Stimulated activated CD8-positive, alpha-beta memory T cell treated with anti-CD3 and anti-CD28 coated beads, Interleukin-15, amount 100 ng/mL, for 1 hour (primary cell): ENCODE measurements around the gene SDK2.

Source experiments
- DNase-seq: peaks from one replicate; pipeline ENCODE4 v3.0.0-alpha.2; 2020; ENCODE audit warnings: low read depth

SDK2 gene

DNA sequence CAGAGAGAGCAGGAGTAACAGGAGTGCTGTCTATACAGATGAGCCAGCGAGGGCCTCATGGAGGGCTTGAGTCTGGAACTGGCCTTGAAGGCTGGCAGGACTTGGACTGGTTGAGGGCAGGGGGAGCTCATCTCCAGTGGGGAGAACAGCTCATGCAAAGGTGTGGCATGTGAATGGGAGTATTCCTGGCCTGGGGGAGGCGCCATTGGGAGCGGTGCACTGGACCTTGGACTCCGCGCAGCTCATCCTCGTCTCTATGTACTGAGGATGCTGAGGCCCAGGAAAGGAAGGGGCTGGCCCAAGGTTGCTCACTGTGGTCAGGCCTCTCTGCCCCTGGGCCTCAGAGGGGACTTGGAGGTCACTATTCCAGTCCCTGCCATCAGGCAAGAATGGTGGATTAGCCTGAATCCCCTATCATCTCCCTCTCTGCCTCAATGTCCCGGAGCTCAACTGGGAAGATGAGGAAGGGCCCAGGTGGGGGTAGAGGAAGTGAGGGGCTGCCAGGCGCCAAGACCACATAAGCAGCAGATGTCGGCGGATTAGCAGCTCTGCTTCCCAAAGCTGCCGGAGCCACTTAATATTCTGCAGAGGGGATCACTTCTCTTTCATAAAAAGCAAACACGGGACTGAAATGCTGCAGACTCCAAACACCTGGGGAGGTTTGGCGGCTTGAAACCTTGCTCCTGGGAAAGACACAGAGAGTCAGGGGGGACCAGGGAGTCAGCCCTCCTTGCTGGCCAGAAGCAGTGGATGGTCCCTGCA, 88.9 kb downstream of the SDK2 start:
- DNase-seq = no peak

DNA sequence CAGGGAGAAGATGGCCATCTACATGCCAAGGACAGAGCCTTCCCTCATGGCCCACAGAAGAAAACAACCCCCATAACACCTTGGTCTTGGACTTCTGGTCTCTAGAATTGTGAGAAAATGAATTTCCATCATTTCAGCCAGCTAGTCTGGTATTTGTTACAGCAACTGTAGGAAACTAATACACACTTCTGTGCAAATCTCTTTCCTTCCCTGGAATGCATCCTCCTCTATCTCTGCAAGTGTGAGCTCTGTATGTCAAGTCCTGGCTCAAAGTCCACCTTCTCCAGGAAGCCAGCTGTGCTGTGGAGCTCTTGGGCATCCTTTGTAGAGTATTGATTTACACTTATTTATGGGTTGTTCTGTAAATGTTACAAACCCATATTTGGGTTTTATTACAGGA, 89.7 kb downstream of the SDK2 start:
- DNase-seq = no peak

DNA sequence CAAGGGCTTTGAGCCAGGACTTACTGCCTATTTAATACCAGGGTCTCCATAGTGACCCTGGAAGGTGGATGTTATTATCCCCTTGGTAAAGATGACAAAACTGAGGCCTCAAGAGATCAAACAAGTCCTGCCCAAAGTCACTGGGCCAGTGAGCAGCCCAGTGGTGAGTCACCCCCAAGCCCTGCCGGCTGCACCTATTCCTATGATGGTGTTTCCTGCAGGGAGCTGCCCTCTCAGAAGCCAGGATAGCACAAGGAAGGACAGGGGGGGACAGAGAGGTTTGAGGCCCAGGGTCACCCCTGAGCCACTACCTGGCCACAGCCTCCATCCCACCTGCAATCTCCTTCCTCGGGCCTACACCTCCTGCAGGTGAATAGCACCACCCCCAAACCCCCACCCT, 90.9 kb downstream of the SDK2 start:
- DNase-seq = no peak

DNA sequence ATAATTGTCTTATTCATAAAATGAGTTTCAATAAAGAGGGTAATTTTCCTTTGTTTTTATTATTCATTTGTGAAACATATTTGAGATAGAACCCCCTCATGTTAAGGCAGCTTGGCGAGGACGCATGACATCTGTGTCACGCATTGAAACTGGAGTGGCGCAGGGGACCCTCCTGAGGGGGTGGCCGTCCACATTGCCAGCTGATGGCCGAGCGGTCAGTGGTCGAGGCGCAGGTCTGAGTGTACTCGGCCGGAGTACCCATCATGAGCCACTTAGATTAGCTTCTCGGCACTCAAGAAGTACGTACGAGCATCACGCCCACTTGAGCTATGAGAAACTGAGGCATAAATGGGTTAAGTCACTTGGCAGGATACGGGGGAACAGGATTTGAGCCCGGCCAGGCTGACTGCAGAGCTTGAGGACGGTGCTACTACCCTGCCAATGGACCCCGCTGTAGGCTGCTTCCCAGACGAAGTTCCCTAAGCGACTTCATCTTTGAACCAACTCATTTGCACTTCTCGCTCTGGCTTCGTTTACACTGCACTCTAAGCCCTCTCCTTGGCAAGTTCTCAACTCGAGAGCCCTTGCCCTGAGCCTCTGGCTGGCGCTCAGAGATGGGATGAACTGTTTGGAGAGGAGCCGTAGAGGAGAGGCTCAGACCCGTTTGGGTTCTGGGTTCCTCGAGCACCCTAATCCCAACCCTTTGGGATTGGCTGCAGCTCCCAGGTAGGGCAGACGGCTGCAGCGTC, 91.8 kb downstream of the SDK2 start:
- DNase-seq = no peak

DNA sequence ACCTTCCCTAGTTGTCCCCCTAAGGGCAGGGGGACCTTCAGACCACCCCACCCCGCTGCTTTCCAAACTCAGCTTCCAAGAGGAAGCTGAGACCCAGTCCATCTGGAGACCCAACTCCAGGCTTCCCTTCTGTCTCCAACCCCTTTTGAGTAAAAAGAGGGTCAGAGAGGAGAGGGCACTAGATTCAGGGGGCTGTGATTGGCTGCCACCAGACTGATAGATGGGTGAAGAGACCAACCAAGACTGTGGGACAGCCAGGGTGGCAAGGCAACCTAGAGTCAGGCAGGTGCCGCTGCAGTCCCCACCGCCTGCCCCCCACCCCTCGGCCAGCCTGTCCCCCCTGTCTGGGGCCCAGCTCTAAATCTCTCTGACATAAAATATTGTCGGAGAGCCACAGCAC, 92.5 kb downstream of the SDK2 start:
- no peak for DNase-seq

DNA sequence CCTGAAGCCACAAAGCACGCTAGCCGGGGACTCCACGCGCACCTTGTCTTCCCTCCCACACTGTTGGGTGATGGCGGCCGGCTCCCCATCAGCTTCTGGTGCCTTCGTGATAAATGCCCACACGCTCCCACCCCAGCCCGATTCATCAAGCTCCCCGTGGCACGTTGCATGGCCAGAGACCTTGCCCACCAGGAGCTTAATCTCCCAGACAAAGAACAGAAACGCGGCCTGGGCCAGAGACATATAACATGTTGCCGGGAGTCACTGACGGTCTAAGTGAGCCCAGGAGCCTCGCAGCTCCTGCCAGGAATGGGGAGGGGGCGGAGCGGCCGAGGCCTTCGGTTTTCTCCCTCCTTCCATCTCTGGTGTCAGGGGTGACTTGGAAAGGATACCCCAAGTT, 93.1 kb downstream of the SDK2 start:
- no peak for DNase-seq

DNA sequence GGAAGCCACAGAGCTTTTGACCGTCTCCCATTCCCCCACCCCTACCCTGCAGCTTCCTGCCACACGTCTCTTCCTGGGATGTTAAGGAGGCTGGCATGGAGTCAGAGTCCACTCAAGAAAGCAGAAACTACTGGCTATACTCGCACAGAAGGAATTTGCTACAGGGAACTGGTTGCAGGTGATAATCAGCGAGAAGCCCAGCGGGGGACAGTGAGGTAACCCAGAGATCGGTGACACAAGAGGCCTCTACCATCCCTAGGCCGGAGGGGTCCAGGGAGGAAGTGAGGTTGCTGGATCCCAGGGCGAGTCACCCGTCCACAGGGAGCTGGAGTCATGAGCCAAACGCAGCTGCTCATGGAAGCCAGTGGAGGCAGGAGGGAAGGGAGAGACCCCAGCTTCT, 93.7 kb downstream of the SDK2 start:
- DNase-seq = no peak

DNA sequence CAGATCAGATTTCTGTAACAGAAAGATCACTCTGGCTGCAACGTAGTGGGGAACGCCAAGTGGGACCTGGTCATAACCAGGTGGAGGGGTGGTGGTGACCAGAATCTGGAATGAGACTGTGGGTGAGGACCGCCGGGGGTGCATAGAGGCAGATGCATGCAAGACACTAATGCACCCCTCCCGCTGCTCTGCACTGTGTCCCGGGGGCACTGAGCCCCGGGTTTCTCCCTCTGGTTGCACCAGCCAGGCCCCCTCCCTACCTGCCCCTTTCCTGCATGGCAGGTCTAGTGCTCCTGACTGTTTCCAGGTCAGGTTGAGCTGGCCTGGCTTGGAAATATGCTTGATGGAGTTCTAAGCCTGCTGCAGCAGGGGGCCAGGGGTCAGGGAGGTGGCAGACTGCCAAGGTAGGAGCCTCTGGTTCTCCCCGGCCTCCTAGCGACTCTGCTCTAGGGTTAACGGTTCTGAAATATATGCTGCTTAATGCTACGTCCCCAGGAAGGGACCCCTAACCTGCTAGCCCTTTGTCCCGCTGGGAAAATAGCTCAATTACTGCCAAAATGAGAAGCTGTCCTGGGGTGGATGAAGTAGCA, 94.3 kb downstream of the SDK2 start:
- no peak for DNase-seq

DNA sequence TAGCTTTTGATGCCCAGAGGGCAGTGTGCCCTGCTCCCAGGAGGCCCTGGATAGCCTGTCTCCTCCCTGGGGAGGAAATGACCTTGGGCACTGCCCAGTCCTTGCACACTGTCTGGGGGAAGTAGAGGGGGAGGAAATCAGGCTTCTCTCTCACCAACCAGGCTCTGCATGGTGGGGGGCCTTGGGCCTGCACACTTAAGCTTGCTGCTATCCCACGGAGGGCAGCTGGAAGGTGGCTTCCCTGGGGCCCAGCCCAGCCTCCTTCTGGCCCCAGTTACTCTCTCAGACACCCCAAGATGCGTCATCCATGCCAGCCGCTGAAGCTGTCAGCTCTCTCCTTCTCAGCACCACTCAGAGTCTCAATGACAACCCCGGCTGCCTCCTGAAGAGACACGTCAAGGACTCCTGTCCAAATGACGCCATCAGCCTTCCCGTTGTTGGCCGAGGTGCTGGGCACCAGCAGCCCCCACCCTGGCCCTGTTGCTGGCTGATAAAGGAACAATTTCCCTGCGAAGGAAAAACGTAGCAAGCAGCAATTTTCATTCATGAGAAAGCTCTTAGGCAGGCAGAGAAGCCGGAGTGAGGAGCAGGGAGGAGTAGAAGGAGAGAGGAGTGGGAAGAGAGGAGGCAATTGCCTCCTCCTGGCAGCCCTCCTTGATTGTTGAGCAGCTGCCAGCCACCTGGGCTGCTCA, 95.5 kb downstream of the SDK2 start:
- no peak for DNase-seq

DNA sequence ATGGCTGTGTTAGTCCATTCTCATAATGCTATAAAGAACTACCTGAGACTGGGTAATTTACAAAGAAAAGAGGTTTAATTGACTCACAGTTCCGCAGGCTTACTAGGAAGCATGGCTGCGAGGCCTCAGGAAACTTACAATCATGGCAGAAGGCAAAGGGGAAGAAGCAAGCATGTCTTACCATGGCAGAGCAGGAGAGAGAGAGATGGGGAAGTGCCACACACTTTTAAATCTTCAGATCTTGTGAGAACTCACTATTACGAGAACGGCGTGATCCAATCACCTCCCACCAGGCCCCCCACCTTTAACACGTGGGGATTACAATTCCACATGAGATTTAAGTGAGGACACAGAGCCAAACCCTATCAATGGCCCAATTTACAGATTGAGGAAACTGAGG, 96.5 kb downstream of the SDK2 start:
- no peak for DNase-seq

DNA sequence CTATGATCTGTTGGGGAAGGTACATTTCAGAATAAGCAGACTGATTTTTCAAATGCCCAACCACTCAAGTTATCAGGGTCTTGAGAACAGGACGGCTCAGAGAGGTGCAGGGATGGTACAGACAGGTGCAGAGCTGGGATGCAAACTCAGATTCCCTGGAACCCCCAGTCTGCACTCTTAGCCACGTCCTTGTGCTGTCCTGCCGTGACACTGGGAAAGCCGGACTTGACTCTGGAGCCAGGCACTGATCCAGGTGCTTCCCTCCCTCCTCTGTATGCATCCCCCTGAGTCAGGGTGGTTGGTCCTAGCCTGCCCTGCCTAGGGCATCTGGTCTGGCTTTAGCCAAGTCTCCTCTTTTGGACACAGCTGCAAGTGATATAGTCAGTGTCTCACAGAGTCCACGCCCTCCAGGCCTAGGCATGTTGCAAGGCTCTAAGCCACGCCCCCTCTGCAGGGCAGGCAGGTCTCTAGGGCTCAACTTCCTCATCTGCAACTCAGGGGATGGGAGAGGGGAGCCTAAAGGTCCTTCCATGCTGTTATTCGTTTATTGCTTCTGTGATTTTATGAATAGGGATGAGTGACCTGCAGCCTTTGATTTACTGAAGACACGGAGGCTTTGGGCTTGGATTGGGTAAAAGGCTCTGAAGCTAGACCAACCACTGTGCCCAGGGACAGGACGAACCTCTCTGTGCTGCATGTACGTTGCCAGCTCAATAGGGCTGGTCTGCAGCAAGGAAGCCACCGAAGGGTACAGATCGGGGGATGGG, 97.3 kb downstream of the SDK2 start:
- no peak for DNase-seq

DNA sequence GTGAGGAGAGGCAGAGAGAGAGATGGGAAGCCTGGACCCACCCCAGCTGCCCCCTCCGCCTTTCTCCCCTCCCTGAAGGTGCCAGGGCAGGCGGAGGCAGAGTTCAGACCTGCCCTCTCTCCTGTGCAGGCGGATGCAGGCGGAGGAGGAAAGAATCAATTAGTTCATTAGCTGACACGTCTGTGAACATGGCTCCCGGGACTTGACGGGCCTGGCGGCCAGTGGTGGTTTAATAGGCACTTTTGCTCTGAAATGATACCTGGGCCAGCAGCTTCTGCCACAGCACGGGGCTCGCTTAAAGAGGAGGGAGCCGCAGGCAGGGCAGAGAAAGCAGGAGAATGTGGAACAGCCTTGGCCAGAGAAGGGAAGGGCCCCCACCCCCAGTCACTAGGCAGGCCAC, 98.1 kb downstream of the SDK2 start:
- DNase-seq = no peak

DNA sequence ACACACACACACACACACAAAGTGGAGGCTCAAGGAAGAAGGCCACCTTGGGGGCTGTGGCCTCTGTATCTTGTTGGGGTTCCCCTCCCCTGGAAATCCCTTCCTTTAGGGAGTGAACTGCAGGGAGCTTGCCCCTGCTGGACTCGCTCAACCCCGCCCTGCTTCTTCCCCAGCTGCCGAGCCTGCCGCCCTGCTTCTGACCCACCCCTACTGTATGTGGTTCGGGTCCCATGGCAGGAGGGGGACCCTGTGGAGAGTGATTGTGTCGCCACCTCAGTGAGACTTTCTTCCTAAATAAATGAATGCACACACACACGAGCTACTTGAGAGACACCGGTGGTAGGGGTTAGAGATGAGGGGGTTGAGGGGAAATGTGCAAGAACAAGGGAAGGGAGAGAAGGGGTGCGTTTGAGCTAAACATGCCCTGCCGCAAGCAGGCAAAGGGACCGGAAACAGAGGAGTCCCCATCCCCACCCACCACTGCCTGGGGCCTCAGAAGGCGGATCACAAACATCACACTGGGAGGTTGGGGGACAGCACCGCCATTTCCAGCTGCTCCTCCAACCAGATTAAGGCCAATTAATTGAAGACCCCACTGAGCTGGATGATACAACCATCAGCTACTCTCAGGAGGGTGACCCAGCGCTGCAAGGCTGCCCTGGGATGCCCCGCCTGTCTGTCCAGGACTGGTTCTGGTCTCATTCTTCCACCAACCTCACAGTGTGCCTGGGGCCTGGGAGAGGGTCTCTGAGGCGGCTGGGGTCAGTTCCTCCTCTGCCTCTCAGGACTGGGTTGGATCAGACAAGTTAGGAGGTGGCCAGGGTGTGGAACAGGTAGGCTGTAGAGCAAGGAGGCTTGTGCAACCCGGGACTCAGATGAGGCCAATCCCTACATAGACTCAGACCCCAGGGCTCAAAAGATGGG, 98.9 kb downstream of the SDK2 start:
- DNase-seq = no peak

DNA sequence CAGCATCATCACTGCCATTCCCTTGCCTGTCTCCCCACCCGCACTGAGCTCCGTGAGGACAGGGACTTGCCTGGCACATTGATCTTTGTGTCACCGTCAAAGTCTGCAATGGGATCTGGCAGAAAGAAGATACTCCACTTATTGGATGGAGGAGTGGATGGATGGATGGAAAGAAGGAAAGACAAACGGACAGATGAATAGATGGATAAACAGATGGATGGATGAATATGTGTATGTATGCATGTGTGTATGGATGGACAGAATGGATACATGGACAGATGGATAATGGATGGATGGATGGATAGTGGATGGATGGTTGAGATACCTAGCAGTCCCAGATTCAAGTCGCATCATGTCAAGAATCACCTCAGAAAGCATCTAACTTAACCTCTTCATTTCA, 99.9 kb downstream of the SDK2 start:
- DNase-seq = no peak

DNA sequence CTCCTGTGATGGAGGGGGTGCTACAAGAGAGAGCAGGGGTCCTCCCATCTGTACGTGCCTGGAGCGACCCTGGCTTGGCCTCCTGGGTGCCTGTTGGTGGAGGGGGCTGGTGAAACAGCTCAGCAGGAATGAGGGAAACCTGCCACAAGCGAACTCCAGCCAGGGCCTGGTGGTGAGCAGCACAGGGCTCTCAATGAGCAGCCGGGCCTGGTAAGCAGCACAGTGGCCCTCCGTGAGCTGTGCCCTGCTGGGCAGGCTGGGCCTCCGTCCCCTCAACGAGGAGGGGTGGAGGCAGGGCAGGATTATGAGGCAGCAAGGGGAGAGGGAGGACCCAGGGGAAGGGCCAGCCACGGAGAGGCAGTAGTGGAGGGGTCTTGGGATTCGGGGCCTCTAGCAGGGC, 101.9 kb downstream of the SDK2 start:
- DNase-seq = no peak

DNA sequence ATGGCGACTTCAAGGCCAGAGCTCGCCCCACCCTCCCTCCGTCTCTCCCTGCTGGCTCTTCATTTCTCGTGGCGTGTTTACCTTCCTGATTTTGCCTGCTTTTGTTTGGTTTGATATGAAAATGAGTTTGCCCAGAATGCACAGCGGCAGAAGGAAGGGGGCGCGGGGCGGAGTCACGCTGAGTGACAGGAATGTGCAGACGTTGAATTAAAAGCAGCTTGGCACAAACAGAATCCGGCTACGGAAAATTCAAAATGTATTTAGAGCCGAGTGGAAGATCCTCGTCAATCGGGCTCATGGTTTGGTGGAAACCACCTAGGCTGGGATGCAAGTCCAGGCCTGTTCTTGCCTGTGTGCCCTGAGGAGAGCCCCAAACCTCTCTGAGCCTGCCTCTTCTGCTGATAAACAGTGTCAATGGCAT, 102.7 kb downstream of the SDK2 start:
- no peak for DNase-seq

DNA sequence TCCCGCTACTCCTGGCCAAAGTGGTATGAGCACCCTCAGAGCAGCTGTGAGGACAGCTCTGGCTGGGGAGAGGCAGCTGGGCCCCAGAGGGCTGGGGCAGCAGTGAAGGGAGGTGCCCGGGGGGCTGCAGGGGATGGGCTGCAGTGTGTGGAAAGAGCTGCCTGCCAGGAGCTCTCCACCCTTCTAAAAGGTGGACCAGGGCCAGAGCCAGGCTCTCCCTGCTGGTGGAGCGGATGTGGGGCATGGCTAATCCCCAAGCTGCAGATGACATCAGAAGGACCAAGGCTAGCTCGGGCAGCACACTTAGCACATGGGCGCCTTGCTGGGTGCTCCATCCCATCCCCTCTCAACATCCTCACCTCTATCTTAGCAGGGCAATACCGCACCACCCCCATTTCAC, 103.1 kb downstream of the SDK2 start:
- DNase-seq = no peak

DNA sequence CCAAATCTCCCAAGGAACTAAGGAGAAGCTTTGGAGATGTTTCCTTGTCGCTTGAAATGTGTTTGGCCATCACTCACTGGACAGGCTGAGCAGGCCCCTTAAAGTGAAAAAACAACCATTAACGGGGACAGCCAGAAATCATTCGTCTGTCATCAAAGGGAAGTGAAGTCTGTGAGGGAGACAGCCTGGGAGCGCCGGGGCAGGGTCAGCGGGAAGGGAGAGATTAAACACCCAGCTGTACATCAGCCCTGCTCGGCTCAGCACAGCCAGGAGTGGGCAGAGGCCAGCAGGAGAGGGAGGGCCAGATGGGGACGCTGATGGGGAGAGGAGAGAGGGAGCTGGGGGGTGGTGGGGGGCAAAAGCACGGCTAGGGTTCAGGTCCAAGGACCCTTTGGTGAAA, 105.1 kb downstream of the SDK2 start:
- no peak for DNase-seq

DNA sequence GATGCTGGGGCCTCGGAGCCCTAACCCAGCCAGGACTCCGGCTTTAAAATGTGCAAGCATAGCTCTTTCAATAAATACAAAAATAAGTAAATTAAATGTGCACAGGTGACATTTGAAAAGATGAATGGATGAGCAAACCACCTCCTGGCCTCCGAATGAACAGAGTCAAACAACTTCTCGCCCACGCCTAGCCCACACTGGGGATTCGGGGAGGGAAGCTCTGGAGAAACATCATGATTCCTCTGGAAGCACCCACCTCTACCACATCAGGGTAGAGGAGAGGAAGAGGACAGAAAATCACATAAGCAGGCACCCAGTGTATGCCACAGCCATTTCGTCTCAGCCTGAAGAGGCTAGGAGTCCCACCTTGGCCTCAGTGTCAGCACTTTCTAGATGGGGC, 105.8 kb downstream of the SDK2 start:
- DNase-seq = no peak

DNA sequence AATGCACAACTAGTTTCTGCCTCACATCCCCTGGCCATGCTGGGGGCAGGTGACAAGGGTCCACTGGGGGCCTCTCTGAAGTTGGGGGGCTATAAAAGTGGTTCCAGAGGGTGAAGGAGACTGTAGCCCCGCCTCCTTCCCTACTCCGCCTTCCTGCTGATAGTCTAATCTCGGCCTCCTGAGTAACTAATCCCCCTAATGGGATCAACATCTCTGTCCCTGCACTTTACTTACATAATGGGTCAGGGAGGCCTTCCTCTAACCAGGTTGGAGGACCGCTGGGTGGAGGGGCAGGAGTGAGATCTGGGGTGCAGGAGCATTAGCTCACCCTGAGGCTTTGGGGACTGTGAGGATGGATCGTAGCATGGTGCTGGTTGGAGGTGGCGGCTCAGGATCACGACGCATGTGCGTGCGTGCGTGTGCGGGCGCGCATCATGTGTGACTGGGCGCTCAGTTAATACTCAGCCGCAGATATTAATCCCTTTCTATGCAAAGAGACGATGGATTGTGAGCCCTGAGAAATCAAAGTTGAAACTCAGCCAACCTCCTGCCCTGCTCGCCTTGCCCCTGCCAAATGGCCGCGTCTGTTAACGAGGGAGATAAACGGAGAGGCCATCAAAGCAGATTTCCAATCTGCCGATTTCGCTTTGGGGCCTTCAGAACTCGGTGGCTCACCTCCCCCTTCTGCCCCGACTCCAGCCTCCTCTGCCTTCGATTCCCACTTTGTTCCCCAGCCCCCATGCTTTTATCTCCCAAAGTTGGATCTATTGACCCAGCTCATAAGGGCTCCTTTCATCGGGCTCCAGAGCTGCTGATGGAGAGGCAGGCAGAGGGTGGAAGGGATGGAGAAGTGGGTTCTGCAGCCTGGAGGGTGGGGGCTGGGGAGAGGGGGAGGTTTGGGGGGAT, 107.3 kb downstream of the SDK2 start:
- DNase-seq = no peak
